Measurements from ENCODE around the gene MATN1.
A peak's percentile ranks its signal among the peaks of the same experiment; 100 is the strongest.

MATN1 gene

DNA sequence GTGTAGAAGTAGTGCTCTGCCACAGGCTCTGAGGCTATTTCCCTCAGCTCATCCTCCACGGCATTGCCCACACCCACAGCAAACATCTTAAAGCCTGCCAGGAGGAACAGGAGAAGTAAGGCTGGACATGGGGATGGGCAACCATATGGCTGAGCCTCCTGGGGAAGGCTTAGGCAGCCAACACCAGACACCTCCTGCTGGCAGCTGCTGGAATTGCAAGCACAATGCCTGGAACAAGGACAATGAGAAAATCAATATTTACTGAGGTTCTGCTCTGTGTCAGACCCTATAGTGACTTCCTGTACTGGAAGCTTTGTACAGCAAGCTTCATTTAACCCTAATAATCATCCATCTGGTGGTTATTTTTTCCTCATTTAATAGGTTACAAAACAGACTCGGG is 8.2 kb downstream of the MATN1 start:
- DNase-seq: no peak

DNA sequence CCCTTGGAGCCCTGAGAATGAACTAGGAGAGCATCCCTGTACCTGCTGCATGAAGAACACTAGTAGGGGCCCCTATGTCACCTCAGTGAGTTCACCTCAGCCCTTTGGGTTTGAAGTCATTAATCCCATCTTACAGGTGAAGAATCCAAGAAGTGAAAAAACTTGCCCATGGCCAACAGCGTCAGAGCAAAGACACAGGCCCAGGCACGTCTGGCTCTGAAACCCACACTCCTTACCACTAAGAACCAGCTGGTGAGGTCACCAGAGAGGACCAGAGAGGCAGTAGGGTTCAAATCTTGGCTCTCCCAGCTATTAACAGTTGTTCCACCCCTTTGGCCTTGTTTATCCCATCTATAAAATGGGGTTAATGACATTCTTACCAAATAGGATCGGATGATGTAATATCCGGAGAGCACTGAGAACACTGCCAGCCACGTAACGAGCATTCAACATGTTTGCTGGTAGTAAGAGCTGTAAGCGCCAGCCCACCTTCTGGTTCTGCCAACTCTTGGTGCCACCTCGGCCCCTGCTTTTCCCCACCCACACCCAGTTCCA is 8.8 kb downstream of the MATN1 start:
- no peak for DNase-seq

GRCh38 chr1:30714025-30714424 is 9.4 kb downstream of the MATN1 start:
- DNase-seq: no peak

DNA sequence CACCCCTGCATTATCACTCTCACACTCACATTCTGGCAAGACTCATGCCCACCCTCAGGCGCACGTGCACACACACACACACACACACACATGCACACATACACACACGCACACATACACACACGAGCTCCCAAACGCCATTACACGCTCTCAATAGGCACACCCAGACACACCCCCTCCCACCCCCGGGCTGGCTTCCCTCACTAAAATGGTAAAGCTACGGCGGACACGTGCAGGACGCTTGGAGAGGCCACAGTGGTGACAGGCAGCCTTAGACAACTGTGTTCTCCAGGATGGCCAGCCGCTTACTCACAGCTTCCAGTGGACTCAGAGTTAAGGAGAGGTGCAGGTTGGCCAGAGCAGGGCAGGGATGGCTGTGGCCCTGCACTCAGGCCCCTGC is 10.1 kb downstream of the MATN1 start:
- no peak for DNase-seq

DNA sequence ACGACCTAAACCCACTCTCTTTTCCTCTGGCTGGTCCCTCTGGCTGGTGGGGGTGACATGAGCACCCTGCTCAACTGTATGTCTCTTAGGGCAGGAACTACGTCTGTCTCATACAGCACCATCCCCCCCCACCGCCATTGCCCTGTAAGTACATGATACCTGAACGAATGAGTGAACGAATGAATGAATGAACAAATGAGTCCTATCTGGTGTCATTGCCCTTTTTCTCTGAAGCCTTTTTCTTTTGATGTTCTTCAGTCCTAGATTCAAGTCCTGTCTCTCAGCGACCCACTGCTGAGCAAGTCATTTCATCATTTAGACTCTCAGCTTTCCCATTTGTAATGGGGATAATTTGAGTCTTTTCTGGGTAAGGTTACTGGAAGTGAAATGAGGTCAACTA is 10.8 kb downstream of the MATN1 start:
- no peak for DNase-seq

DNA sequence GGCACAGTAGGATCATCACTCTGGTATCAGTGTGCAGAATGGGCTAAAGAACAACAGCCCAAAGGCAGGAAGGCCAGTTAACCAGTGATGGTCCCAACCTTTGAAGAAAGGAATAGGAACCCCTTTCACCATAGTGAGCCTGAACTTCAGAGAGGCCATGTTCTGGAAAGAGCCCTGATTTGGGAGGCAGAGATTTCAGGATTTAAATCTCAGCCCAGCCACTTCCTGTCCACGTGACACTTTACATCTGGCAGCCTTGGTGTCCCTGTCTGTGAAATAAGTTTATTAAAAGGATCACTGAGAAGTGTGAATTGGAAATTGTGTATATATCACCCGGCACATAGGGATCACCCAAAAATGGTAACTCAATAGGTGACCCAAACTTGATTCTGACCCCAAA is 13.0 kb downstream of the MATN1 start:
- no peak for DNase-seq

GRCh38 chr1:30708361-30708728 is 15.0 kb downstream of the MATN1 start:
- DNase-seq: no peak

DNA sequence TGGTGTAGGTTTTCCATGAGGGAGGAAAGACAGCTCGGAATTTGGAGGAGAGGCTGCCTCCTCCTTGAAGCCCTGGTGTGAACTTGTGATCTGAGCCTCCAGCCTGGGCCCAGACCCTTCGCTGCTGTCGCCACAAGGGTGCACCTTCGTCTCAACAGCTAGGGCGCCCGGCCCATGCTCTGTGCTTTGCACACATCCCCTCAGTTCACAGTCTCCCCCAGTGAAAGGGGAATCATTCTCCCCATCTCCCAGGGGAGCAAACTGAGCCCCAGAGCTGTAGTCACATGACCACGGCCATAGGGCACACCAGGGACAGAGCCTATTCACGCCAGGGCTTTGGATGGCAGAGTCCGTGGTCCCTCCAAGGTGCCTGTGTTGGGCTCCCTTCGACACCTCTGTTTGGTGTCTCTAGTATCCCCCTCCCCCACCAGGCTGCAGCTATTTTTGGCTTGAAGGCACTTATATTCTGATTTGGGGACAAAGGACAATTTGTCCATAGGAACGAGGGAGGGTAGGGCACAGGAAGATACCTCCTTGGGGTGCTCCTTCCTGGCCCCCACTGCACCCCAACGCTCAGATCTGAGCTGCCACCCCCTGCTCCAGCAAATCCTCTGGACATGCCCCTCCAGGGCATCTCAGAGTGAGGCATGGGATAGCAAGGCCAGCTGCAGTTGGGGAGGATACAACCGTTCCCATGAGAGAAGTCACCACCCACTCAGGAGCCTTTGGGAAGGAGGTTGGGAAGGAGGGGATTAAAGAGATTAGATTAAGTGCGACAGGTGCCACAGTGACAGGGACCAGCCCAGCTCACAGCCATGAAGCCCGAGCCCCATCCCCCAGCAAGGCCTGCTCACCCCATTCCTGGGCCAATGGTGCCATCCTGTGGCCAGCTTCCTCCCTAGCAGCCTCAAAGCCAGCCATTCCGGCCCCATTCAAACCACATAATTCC is 15.7 kb downstream of the MATN1 start:
- DNase-seq: peak; percentile 64

DNA sequence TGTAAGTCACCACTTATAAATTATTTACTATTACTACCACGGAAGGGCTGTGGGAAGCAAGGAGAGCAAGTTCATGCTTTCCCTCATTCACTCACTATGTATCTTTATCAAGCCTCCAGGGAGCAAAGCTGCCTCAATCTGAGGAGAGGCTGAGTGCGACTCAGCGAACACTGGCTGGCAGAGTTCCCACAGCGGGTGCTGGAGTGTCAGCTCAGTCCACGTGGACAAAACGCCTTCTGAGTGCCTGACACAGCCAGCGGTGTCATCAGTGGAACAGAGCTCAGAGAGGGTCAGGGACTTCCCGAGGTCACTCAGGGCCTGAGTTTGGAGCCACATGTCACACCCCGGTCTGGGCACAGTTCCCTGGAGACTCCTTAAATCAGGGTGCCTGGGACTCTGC is 16.9 kb downstream of the MATN1 start:
- DNase-seq: peak; percentile 41

GRCh38 chr1:30705698-30706097 is 17.7 kb downstream of the MATN1 start:
- no peak for DNase-seq

- DNase-seq: no peak
Measured at GRCh38 chr1:30704765-30705509, 18.4 kb downstream of the MATN1 start.

DNA sequence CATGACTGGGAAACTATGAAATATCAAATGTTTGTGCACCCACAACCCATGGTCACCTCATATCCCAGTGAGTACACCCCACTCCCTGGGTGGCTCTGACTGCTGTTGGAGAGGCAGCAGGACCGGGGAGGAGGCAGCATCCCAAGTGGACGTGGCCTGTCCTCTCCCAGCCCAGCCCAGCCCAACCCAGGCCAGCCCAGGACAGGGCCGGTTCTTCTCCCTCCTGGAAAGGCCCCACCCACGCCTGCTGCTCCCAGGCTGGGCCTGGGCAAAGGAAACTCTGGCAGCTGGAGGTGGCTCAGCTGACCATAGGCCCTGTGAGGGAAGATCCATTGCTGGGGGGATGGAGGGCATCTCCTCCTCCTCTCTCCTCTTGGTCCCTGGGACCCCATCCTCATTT is 19.1 kb downstream of the MATN1 start:
- no peak for DNase-seq

DNA sequence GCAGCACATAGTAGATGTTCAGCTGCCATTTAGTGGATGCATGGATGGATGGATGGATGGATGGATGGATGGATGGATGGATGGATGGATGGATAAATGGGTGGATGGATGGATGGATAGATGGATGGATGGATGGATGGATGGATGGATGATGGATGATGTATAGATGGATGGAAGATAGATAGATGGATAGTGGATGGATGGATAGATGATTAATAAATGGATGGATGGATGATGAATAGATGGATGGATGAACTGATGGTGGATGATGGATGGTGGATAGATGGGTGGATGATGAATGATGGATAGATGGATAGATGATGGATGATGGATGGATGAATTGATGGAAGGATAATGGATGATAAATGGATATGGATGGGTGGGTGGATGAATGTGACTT is 20.6 kb downstream of the MATN1 start:
- DNase-seq: no peak

DNA sequence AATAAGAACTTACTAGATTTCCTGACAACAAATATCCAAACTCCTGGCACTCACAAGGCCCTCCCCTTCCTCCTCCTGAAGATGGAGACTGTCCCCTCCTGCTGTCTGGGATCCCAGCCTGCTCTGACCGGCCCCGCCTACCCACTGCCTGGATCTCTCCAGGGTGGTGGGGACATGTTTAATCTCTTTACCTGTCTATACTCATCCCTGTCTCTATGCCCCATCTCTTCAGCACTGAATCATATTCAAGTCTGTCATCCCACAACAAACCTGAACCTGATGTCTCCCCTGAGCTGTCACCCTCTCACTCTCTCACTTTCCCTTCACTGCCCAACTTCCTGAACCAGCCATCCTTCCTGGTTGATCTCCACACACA is 22.1 kb downstream of the MATN1 start:
- DNase-seq: no peak

DNA sequence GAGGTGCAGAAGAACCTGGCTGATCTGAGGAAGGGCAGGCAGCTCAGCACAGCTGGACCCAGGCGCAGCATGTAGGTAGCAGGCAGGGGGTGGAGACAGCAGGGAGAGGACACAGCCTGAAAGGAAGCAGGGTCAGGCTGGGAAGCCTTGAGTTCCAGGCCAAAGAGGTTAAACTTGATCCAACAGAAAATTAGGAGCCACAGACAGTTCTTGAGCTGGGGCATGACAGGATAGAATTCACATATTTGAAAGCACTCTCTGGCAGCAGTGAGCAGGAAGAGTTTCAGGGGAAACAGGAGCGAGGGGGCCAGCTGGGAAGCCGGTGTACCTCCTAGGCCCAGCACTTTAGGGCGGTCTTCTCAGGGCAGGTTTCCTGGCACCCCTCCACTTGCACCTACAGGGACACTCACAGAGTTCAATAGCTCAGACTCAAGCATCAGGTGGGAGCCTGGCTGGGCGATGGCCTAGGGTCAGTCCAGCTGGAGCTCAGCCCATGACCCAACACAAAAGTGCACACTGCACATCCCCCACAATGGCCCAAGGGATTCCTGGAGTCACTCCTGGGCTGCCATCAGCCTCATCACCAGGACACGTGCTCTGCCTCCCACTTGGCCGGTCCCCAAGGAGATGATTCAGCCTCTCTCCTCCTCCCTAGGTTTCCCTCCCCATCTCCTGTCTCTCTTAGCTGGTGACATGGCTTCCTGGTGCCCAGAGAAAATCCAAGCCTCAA is 22.7 kb downstream of the MATN1 start:
- DNase-seq: no peak

GRCh38 chr1:30699762-30700161 is 23.6 kb downstream of the MATN1 start:
- no peak for DNase-seq

DNA sequence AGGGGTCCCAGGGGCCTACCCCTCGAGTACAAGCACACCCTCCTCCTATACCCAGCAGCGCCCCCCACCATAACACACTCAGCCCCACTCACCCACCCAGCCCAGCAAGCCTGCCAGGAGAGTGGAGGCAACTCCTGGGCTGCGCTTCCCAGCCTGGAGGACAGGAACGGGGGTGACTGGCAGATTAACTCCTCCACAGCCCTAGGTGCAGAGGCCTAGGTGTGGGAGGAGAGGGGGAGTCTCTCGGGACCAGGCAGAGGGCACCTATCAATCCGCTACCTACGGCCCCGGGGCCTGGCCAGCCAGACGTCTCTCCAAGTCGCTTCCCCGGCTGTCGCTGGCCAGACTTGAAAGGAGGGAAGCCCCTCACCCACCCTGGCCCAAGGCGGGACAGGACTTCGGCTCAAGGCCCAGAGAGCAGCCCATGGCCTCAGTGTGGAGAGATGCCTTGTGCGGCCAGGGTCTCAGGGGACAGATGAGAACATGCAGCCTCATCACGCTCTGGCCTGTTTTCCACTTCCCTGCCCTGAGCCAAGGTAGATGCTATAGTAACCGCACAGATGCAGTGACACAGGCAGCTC is 24.9 kb downstream of the MATN1 start:
- DNase-seq: no peak

DNA sequence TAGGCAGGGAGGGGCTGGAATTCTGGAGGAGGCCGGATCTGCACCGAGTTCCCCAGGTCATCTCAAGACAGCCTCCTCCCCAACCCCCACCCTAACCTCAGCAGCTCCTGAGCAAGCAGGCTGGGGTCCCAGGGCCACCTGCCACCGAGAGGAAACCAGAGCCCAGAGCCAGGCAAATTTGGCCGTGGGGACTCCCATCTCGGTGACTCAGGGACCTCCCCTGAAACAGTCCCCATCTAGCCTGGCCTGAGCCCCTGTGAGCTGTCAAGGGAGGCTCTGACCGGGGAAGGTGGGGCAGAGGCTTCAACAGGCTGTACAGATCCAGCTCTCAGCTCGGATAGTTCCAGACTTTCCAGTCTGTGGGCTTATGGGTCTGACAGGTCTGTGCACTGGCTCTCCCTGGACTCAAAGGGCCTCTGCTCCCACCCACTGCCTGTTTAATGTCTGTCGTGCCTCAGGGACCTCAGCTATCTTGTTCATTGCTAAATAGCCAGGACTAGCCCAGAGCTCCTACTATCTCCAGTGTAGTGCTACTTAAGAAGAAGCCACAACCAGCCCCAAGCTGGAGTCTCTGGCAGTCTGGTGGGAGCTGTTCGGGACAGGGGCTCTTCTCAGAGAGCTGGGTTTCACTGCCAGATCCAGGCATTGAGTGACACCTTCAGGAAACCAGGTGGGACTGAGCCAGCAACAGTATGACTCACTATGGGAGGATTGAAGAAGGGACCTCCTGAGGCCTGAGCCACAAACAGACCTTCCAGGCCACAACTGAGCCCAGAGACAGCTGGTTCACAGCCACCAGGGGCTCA is 25.6 kb downstream of the MATN1 start:
- no peak for DNase-seq

DNA sequence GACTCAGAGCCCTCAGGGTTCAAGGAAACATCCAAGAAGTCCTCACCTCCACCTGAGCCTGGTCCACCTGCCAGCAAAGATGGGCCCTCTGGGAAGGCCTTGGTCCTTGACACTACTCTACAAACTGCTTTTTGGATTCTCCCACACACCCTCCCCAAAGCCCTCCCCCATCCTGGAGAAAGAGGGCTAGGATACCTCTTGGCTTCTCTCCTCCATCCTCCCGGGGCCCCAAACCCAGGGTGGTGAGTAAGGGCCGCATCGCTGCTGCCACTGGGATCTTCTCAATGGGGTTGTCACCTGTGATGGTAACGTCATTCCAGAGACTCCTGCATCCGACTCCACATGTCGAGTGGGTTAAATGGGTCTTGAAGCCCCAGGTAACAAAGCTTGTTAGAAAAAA is 26.6 kb downstream of the MATN1 start:
- no peak for DNase-seq

DNA sequence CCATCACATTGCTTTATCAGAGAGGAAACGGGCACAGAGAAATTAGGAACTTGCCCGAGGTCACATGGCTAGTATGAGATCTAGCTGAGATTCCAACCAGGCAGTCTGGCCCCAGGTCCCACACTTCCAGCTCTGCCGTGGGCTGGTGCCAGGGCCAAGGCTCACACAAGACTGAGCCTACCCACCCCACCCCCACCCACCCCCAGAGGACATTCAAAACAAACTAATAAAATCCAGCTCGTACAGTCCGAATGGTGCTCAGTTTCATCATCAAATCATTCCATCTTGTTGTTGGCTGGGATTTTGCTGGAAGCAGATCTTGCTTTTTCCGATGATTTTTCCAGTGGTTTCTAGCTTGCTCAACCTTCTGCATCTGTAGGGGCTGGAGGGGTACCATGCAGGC is 27.9 kb downstream of the MATN1 start:
- DNase-seq: no peak

- DNase-seq: no peak
Measured at GRCh38 chr1:30694280-30695175, 28.9 kb downstream of the MATN1 start.
